ENCODE results near the gene RTN1. TPM values are rescaled to one million over a fixed set of nuclear protein-coding genes. Genes with fewer than 3 reads are reported as not detected.
A peak's percentile ranks its signal among the peaks of the same experiment; 100 is the strongest.

RTN1 gene
- total and polyA plus RNA-seq, 10 donors, result 4.1 to 65.4 (median 40.1) TPM

DNA sequence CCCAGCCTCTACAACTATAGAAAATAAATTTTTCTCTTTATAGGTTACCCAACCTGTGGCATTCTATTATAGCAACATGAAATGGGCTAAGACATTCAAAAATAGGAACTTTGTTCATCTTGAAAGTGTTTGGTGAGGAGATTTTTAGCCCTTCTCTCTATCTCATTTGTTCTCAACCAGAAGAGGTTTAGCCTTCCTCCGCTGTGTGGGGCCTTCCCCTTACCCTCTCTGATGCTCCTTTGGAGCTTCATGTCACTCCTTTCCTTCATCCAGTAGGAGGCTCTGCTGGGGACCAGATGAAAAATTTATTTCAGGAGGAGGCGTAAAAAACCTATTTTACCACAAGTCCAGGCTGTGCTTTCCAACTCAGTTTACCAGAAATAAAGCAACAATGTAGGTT, 94.1 kb downstream of the RTN1 start:
- no peak for DNase-seq
- 76 to 94% (median 90%) methylated on average over 2 of the region's 2 CpGs for WGBS, 5 donors
- no peak overlapping the region for H3K4me3 ChIP-seq
- H3K27me3 ChIP-seq (replicated peaks in 1 of 7), result no peaks in the 10 kb centered on the region
- TF ChIP-seq POLR2AphosphoS5 (IDR thresholded peaks at IDR 0.05) (no peak), POLR2A (IDR thresholded peaks at IDR 0.05) (no peak)
- TF ChIP-seq, protein P1, sequence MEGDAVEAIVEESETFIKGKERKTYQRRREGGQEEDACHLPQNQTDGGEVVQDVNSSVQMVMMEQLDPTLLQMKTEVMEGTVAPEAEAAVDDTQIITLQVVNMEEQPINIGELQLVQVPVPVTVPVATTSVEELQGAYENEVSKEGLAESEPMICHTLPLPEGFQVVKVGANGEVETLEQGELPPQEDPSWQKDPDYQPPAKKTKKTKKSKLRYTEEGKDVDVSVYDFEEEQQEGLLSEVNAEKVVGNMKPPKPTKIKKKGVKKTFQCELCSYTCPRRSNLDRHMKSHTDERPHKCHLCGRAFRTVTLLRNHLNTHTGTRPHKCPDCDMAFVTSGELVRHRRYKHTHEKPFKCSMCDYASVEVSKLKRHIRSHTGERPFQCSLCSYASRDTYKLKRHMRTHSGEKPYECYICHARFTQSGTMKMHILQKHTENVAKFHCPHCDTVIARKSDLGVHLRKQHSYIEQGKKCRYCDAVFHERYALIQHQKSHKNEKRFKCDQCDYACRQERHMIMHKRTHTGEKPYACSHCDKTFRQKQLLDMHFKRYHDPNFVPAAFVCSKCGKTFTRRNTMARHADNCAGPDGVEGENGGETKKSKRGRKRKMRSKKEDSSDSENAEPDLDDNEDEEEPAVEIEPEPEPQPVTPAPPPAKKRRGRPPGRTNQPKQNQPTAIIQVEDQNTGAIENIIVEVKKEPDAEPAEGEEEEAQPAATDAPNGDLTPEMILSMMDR (IDR thresholded peaks at IDR 0.05 in 8 of 11, conservative IDR thresholded peaks at IDR 0.05 in 3 of 11), result no peak
- intact Hi-C loops (cut with DNase I; ENCODE audit: low total_unique reads), result no loop called here
- no peaks in the 10 kb centered on the region for H3K36me3 ChIP-seq
- H3K9me3 ChIP-seq, result no peaks in the 10 kb centered on the region
- H3K4me1 ChIP-seq, result peaks cover 0 to 15% (median 4%) of the 10 kb centered on the region in 6 donors
- H3K27ac ChIP-seq, result no peak overlapping the region

DNA sequence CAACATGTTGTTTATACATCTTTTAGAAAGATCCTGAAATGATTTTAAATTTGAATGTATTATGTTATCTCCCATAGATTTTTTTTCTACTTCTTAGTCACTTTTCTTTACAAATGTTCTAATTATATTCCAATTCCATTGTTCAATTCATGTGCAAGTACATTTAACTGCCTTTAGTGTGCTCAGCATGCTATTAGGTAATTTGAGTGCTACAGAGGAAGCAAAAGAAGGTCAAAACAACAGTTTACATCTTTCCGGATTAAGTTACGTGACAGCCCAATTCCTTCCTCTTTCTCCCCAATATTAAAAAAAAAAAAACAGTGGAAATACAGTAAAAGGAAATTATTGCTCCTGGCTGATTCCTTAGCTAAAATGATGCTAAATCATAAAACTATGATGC, 98.3 kb downstream of the RTN1 start:
- H3K27me3 ChIP-seq (replicated peaks in 1 of 7), result no peaks in the 10 kb centered on the region
- no peak overlapping the region for H3K4me3 ChIP-seq
- peak overlapping the region in 7 of 8 donors; percentile 50 to 72 (median 64) for H3K27ac ChIP-seq
- H3K36me3 ChIP-seq, result no peaks in the 10 kb centered on the region
- no peaks in the 10 kb centered on the region for H3K9me3 ChIP-seq
- peaks cover 0 to 15% (median 0%) of the 10 kb centered on the region in 6 donors for H3K4me1 ChIP-seq
- intact Hi-C loops (cut with DNase I; ENCODE audit: low total_unique reads), result no loop called here
- DNase-seq, result no peak
- TF ChIP-seq, protein P1 (IDR thresholded peaks at IDR 0.05 in 8 of 11, conservative IDR thresholded peaks at IDR 0.05 in 3 of 11), result no peak
- TF ChIP-seq POLR2A (IDR thresholded peaks at IDR 0.05) (no peak), POLR2AphosphoS5 (IDR thresholded peaks at IDR 0.05) (no peak)
- WGBS, 5 donors, result 6 to 17% (median 12%) methylated on average over 2 of the region's 2 CpGs

DNA sequence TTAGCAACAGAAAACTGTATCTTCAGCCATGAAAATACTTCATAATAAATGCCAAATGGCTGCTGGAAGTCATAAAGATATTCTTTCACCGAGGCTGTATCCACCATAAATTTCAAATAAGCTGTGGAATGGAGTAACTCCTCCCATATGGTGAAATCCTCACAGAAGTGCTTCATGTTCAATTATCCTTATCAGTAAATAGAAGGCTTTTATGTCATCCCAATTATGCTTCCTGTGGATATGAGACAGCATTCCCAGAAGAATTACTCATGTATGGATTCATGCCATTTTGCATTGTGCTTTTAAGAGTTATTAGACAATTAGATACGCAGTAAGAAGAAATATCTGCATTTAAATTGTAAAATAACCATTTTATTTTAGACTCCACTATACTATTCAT, 99.0 kb downstream of the RTN1 start:
- DNase-seq, result no peak
- Histone ChIP-seq H3K36me3 (no peaks in the 10 kb centered on the region), H3K4me3 (no peak overlapping the region), H3K27me3 (replicated peaks in 1 of 7) (no peaks in the 10 kb centered on the region), H3K27ac (peak overlapping the region; percentile 50 to 72 (median 62)), H3K9me3 (no peaks in the 10 kb centered on the region), H3K4me1 (peaks cover 0 to 15% (median 0%) of the 10 kb centered on the region in 6 donors)
- intact Hi-C loops (cut with DNase I; ENCODE audit: low total_unique reads), result no loop called here
- TF ChIP-seq POLR2AphosphoS5 (IDR thresholded peaks at IDR 0.05), result no peak
- TF ChIP-seq POLR2A (IDR thresholded peaks at IDR 0.05), result no peak
- 47 to 67% (median 50%) methylated on average over 2 of the region's 2 CpGs for WGBS, 5 donors

DNA sequence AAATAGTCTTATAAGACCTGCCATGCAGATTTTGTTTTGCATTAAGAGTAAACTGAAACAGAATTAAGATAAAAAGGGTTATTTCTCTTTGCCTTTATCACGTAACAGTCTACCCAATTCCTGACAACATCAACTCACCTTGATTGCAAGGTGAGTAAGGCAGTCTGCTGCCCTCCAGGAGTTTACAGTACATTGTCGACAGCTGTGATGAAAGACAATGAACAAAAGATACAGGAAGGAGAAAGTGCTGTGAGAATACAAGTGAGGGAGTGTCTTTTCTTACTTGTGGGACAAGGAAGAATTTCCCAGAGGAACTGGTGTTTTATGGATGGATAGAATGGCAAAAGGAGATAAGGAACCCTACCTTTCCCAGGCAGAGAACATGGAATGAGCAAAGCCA, 101.0 kb downstream of the RTN1 start:
- peaks cover 0 to 15% (median 0%) of the 10 kb centered on the region in 6 donors for H3K4me1 ChIP-seq
- 66 to 89% (median 72%) methylated on average over 2 of the region's 2 CpGs for WGBS, 5 donors
- no peaks in the 10 kb centered on the region for H3K27me3 ChIP-seq (replicated peaks in 1 of 7)
- H3K4me3 ChIP-seq, result no peak overlapping the region
- H3K27ac ChIP-seq, result no peak overlapping the region
- no peak for DNase-seq
- no peaks in the 10 kb centered on the region for H3K9me3 ChIP-seq
- intact Hi-C loops (cut with DNase I; ENCODE audit: low total_unique reads), result no loop called here
- TF ChIP-seq POLR2AphosphoS5 (IDR thresholded peaks at IDR 0.05), result no peak
- TF ChIP-seq POLR2A (IDR thresholded peaks at IDR 0.05), result no peak
- TF ChIP-seq, protein P1 (IDR thresholded peaks at IDR 0.05 in 8 of 11, conservative IDR thresholded peaks at IDR 0.05 in 3 of 11), result no peak
- H3K36me3 ChIP-seq, result no peaks in the 10 kb centered on the region

All from spleen (tissue), 11 donors.